ENCODE results near the gene WAPL.

GRCh38 chr10:86388119-86388704 lies 133.4 kb downstream of the WAPL start:
- no peak for TF ChIP-seq RFX5 (IDR thresholded peaks at IDR 0.05; ENCODE audit: low read depth, low read length)
- no peak for TF ChIP-seq SIN3A (IDR thresholded peaks at IDR 0.05; ENCODE audit: low read depth, low read length)
- TF ChIP-seq ZNF384 (IDR thresholded peaks at IDR 0.05; ENCODE audit: borderline replicate concordance, low read depth, low read length), result no peak
- TF ChIP-seq HCFC1 (IDR thresholded peaks at IDR 0.05; ENCODE audit: low read length), result no peak
- no peak for TF ChIP-seq CTCF (IDR thresholded peaks at IDR 0.05 in 2 of 3, conservative IDR thresholded peaks at IDR 0.05 in 1 of 3; ENCODE audit: control insufficient read depth in 2 of 3, extremely low read depth in 1 of 3, insufficient read depth in 1 of 3, low read depth in 3 of 3, low read length in 3 of 3)
